SU-DHL-6 (cell line): ENCODE results near the gene SOHLH2.

Experiments
- H2AFZ ChIP-seq: fragments of 200-600 bp; sonication (generic); 2 replicates; pipeline ENCODE4 v1.6.1; 2014; ENCODE audit warnings: low read depth, mild to moderate bottlenecking, moderate library complexity, mixed read lengths, antibody characterized with exemption, low read length; ENCODE audit not compliant: severe bottlenecking
- H3F3A ChIP-seq: fragments of 200-600 bp; shearing (Covaris generic); 2 replicates; pipeline ENCODE4 v1.6.0; 2016; ENCODE audit warnings: antibody characterized with exemption, mild to moderate bottlenecking; ENCODE audit not compliant: insufficient read depth
- H3K27ac ChIP-seq: fragments of 200-600 bp; sonication (generic); 2 replicates; pipeline ENCODE4 v1.5.1; 2016; ENCODE audit warnings: low read depth, mild to moderate bottlenecking, low read length, moderate library complexity, mixed read lengths
- H3K27me3 ChIP-seq: fragments of 200-600 bp; sonication (generic), shearing (Covaris generic); 2 replicates; pipeline ENCODE4 v1.6.0; 2014; ENCODE audit warnings: mild to moderate bottlenecking, low read length
- H3K36me3 ChIP-seq: fragments of 200-600 bp; sonication (generic); 2 replicates; pipeline ENCODE4 v1.6.1; 2014; ENCODE audit warnings: mild to moderate bottlenecking, low read length, mixed read lengths
- H3K4me2 ChIP-seq: fragments of 300-600, 200-600 bp; shearing (Covaris generic), sonication (generic); 2 replicates; pipeline ENCODE4 v1.6.0; 2014; ENCODE audit warnings: low read length, low read depth, mild to moderate bottlenecking; ENCODE audit not compliant: poor library complexity, severe bottlenecking
- H3K4me3 ChIP-seq: fragments of 200-600 bp; sonication (generic); 2 replicates; pipeline ENCODE4 v1.5.1; 2014; ENCODE audit warnings: antibody characterized with exemption, low read length, mild to moderate bottlenecking, mixed read lengths; ENCODE audit not compliant: insufficient read depth, poor library complexity, severe bottlenecking
- H3K79me2 ChIP-seq: fragments of 200-600 bp; sonication (generic); 2 replicates; pipeline ENCODE4 v1.6.1; 2014; ENCODE audit warnings: mild to moderate bottlenecking, low read length, moderate library complexity; ENCODE audit not compliant: insufficient read depth
- H3K9ac ChIP-seq: fragments of 200-600 bp; sonication (generic); 2 replicates; pipeline ENCODE4 v1.7.0; 2014; ENCODE audit warnings: mild to moderate bottlenecking, low read length
- H3K9me2 ChIP-seq: fragments of 200-600 bp; sonication (generic); replicated peaks from 2 replicates; pipeline ENCODE4 v1.6.1; 2014; ENCODE audit warnings: low read length; ENCODE audit not compliant: insufficient read depth
- H3K9me3 ChIP-seq: fragments of 200-600 bp; sonication (generic); 2 replicates; pipeline ENCODE4 v1.6.1; 2014; ENCODE audit warnings: low read length, mixed read lengths; ENCODE audit not compliant: insufficient read depth
- H4K20me1 ChIP-seq: fragments of 200-600 bp; sonication (generic); 2 replicates; pipeline ENCODE4 v1.6.1; 2014; ENCODE audit warnings: low read depth, mild to moderate bottlenecking, antibody characterized with exemption, low read length, moderate library complexity, mixed read lengths
- CTCF ChIP-seq: fragments of 200-600 bp; sonication (generic); IDR thresholded peaks from one replicate; pipeline ENCODE4 v1.5.1; 2017; ENCODE audit warnings: antibody characterized with exemption, mild to moderate bottlenecking, low read length, moderate library complexity; ENCODE audit not compliant: insufficient read depth, poor library complexity, severe bottlenecking
- EZH2phosphoT487 ChIP-seq: fragments of 200-600 bp; sonication (generic), shearing (Covaris generic); conservative IDR thresholded peaks from 2 replicates; pipeline ENCODE4 v1.6.1; 2018; ENCODE audit warnings: mild to moderate bottlenecking, antibody characterized with exemption, low read length, moderate library complexity, mixed read lengths

Gene SOHLH2

GRCh38 chr13:36258831-36259230 is 44.5 kb upstream of the SOHLH2 start:
- Histone ChIP-seq H3K9ac (no peak overlapping the region), H4K20me1 (no peaks in the 10 kb centered on the region), H3K4me2 (no peak overlapping the region), H3K9me3 (no peaks in the 10 kb centered on the region), H3K79me2 (no peaks in the 10 kb centered on the region), H3K9me2 (no peaks in the 10 kb centered on the region), H3K27me3 (no peaks in the 10 kb centered on the region), H3K4me3 (no peak overlapping the region), H3K36me3 (no peaks in the 10 kb centered on the region), H3K27ac (no peak overlapping the region), H3F3A (no peaks in the 10 kb centered on the region), H2AFZ (no peak overlapping the region)
- TF ChIP-seq EZH2phosphoT487 (no peak), CTCF (no peak)

- Histone ChIP-seq H3K27ac (no peak overlapping the region), H4K20me1 (no peaks in the 10 kb centered on the region), H3F3A (no peaks in the 10 kb centered on the region), H3K36me3 (no peaks in the 10 kb centered on the region), H3K4me3 (no peak overlapping the region), H3K9ac (no peak overlapping the region), H3K4me2 (no peak overlapping the region), H3K9me2 (no peaks in the 10 kb centered on the region), H3K79me2 (no peaks in the 10 kb centered on the region), H3K27me3 (no peaks in the 10 kb centered on the region), H2AFZ (no peak overlapping the region), H3K9me3 (no peaks in the 10 kb centered on the region)
- TF ChIP-seq EZH2phosphoT487 (no peak), CTCF (no peak)
These were observed 37.2 kb upstream of the SOHLH2 start for GRCh38 chr13:36251526-36251925.

- no peaks in the 10 kb centered on the region for H3K9me3 ChIP-seq
- H3K27ac ChIP-seq = no peak overlapping the region
- no peaks in the 10 kb centered on the region for H3K9me2 ChIP-seq
- no peaks in the 10 kb centered on the region for H3F3A ChIP-seq
- H3K4me2 ChIP-seq = no peak overlapping the region
- no peaks in the 10 kb centered on the region for H4K20me1 ChIP-seq
- no peaks in the 10 kb centered on the region for H3K27me3 ChIP-seq
- H2AFZ ChIP-seq = no peak overlapping the region
- H3K4me3 ChIP-seq = no peak overlapping the region
- H3K9ac ChIP-seq = no peak overlapping the region
- no peaks in the 10 kb centered on the region for H3K36me3 ChIP-seq
- TF ChIP-seq CTCF (no peak), EZH2phosphoT487 (no peak)
- H3K79me2 ChIP-seq = no peaks in the 10 kb centered on the region
These were observed 36.7 kb upstream of the SOHLH2 start for GRCh38 chr13:36251017-36251416.
